ENCODE data around the gene HOXB4.

Gene HOXB4

DNA sequence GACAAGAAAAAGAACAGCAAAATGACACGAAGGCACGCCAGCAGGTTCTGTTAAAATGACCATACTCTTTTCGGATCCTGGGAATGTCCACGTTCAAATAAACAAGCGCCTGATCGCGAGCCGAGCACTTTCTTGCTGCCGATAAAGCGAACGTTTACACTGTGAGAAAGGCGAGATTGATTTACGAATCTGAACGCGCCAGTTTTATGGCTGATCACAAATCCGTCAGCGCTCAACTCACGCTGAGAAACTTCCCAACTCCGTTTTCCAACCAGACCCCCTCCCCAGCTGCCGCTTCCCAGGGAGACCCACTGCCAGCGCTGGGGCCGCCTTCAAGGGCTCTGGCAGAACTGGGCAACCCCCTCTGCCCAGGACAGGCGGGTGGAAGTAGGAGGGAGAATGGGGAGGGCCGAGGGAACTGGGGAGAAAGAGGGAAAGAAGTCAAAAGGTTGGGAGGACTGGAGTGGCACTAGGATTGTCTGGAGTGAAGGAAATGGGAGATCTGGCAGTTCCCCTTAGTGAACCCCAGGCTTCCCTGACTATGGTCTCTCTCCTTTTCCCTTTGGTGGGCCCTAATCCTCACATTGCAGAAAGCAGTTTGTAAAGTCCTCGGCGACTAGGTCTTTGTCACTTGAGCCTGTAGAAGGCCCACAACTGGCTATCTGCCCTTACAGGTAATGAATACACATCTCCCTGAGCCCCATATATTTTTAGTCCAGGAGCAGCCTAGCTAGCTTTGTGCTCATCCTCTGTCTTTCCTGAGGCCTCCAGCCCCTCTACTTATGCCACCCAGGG is 6.9 kb downstream of the HOXB4 start:
- FAIRE-seq = no peak

DNA sequence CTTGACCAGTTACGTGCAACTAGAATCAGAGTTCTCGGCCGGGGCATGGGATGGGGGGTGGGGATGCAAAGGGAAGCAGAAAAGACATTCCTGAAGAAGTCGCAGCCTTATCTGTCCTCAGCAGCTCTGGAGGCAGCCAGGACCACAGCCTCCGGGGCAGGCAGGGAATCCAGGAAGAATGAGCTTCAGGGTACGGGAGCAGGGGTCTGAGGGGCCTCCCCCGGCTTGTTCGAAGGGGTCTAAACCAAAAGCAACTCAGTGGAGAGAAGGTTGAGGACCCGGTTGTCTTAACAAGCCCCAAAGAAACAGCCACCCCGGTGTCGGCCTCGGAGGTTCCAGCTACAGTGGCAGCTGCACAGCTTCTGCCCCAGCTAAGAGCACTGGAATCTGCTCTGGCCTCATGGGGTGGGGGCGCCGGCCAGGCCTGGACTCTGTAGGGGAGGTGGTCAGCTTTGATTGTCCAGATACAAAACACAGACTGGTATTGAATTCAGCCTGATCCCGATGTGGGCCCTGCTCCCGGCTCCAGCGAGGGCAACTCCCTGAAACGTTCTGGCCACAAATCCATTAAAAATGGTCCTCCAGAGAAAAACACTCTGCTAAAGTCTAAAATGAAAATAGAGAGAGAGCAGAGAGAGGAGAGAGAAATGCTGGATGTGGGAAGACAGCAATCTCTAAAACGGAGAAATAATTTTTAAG is 7.7 kb downstream of the HOXB4 start:
- no peak for FAIRE-seq

DNA sequence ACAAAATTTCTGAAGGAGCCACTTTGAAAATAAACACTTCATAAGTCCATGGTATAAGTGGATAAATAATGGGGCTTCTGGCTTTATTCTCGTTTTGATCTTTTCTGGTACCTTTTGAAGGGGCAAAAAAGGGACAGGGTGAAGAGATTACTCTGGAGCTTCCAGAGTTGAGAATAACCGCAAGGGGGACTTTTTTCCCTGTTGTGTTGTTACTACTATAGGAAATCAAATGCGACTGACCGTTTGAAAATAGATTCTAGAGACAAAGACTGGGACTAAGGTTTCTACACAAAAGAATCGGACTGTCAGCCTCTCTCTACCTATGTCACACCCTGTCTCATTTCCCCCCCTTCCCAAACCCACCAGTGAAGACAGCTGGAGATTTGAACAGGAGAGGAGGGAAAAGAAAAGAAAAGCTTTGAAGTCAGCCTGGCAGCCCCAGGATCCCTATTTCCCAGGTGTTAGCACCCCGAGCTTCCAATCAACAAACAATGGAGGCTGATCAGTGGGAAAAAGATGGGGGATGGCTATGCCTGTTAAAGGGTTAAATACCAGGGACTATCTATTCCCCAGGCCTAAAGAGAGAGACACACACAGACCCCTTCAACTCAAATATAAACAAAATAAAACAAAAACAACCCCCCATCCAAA is 8.4 kb downstream of the HOXB4 start:
- FAIRE-seq = no peak

DNA sequence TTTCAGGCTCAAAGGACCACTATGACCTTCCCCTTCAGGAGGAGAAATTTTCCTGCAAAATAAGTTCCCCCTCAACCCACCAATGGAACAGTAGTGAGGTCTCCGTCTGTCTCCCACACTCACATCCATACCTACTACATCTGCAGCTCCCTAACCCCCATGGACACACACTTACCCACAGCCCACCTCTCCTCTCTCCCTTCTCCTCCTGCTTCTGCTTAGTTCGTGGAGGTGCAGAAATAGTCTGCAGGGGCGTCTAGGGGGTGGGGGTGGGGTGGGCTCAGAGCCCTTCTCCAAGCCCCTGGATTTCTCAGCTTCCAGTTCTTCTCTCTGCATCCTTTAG is 8.9 kb downstream of the HOXB4 start:
- no peak for FAIRE-seq

DNA sequence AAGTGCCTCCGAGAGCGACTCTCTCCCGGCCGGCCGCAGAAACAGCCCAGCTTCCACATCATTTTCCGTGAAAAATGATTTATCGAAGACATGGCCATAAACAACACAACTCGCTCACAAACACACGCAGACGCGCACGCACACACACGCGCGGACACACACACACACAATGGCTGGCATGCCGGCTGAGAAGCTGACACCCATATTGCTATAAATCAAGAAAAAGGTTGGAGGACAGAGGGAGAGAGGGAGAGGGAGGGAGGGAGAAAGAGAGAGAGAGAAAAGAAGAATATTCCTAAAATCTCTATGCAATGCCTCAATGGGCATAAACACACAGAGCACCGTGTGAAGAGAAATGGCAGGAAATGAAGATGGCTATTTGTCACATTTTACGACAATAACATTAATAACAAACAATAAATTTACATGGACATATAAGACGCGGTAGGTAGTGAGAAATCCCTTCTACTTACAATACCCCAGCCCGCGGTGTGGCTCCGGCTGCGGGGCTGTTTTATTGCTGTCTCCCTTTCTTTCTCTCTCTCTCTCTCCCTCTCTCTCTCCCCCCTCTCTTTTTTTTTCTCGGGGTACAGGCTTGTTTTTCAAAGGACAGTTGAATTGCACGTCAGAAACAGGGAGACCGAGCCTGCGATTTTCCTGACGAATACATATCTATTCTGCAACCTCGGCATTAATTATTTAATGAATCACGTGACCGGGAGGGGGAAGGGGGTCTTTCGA is 9.5 kb downstream of the HOXB4 start:
- FAIRE-seq = no peak

DNA sequence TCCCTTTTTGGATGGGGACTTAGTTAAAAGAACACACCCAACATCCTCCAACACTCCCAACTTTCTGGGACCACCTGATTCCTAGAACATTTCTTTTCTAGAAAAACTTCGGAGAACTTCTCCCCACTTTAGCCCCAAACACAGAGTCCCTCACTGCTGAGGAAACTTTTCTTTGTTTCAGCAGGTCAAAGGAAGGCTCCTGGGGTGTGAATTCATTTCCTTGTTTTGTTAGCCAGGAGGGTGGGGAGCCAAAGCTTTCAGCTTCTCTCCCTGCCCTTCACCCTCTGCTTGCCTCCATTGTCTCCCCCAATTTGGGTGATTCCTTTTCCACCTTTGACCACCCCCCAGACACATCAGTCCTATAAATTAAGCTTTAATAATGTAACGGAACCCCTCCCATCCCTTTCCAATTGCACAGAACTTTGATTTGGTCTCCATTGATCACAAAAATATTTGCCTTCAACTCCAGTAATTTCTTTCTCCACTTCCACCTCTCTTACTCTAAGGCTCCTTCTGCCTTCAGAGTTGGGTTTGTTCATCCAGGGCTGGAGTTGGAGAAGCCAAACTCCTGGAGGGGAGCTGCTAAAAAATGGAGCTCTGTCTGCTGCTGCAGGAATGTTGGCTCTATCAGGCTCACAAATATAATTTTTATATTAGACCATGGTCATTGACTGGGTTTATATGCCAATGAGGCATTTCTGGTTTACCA is 10.3 kb downstream of the HOXB4 start:
- no peak for FAIRE-seq

DNA sequence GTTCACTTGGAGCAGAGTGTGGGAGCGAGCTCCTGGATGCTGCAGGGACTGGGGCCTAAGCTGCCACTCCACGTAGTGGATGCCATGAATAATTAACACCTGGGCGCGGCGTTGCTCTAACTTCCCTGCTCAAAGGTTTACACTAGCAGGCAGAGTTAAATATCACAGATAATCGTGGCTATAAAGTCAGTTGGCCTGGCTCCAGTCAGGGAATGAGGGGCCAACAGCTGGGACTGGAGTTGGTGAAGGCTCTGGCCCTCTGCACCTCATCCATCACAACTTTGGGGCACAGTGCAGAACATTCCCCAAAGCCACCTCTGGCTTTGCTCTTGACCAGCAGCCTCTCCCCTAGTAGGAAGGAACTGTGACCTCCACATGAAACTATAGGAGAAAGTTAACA is 10.9 kb downstream of the HOXB4 start:
- FAIRE-seq = no peak

DNA sequence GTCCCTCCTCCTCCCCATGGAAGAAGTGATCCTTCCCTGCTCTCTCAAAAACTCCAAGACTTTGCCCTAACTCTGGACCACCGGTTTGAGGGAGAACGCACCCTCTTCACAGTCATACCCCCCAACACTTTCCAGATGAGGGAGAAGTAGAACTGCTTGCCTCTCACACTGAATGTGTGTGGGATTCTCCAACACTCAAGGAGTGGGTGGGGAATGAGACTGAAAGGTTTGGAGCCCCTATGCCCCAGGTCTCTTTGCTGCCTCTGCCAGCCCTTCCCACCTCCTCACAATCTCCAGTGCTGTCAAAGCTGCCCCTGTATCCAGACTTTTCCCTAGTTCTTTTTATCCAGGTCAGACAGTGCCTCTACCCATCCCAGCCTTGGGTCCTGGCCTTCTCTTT is 11.4 kb downstream of the HOXB4 start:
- FAIRE-seq = no peak

DNA sequence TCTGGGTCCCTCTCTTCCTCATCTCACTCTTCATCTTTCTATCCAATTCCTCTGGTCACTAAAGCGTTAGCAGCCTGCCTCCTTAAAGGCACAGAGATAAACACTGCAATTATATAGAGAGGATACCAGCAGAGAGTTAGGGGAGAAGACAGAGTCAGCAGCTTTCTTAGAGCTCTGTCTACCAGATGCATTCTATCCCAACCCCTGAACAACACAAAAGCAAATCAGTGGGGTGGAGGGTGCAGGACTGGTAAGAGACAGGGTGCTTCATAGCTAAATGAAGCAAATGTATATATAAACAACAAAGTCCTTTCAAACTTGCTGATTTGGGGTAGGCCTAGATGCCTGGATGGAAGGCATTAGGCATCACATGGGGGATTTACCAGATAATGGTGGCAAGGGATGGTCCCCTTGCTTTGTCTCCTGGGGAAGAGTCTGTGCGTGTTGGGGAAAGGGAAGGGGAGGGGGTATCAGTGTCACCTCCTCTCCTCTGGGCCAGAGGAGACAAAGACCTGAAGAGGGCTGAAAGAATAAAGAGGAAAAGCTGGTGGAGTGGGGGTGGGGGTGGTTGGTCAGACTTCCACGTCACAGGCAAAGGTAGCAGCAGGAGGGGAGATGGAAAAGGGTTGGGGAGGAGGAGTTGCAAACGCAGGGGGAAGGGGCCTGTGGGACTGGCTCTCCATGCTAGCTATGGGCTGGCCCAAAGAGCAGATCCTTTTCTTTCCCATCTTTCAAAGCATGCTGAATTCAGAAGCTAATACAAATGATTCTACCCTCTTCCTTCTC is 12.0 kb downstream of the HOXB4 start:
- no peak for FAIRE-seq

DNA sequence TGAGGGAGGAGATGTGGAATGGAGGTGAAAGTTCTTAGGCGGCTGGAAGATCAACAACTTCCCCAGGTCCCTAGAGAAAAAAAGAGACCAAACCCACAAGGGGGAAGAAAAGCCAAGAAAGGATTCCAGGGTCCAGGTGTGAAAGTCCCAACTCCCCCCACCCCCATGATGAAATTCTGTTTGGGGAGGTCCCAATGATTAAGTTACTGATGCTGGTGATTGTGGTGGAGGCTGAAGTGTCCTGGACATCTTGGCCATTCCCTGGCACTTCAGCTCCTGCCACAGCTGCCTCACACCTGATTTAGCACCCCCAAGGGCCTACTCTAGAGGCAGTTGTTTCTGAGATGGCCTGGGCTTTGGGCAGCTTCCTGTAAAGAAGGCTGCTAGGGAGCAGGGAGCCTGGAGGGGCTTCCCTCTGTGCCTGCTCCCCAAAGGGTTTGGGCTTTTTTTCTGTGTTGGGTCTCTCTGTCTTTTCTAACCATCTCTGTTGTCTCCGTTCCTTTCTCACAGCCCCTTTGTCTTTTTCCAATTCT is 13.1 kb downstream of the HOXB4 start:
- no peak for FAIRE-seq

DNA sequence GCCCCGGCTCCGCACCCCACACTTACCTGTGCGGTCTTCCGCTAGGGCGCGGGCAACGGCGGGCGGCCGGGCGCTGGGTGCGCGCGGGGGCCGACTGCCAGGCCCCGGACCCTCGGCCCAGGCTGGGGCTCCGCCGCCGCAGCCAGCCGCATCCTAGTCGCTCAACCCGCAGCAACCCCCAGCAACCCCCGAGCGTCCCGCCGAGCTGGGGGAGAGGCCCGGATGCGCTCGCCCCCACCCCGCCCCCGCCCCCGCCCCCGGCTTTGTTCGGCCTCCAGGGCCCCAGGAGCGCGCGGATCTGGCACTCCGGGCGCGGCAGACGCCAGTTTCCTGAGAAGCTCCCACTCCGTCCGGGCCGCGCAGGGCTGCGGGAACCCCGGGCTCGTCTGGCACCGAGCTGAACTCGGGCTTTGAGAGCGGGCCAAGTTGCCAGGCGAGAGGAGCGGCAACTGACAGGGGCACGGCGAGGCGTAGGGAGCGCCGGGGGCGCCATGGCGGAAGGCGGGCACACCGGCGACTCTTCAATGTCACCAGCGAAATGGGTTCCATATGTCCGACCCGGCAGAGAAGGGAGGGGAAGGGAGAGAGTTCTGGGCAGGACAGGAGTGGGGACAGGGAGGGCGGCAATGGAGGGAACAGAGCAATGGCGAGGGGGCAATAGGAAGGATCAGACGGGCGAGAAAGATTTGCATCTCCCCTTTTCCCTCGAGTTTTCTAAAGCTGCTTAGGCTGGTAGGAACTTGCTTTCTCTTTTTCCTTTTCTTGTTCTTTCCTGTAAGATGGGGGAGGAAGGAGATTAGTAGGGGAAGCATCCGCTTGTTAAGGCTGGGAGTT is 13.7 kb downstream of the HOXB4 start:
- FAIRE-seq = no peak

DNA sequence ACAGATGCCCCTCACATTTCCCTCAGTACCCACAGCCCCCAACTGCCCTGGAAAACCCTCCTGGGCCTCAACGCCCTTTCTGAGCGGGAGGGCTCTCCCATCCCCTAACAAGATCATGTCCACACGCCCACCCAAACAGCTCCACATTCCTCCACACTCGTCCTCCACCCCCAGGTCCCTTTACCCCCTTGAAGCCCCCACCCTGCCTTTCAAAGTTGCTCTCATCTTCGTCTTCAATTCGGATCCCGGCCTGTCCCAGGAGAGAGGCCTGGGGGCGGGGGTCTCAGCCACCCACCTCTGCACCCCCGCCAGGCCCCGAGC is 14.3 kb downstream of the HOXB4 start:
- no peak for FAIRE-seq

DNA sequence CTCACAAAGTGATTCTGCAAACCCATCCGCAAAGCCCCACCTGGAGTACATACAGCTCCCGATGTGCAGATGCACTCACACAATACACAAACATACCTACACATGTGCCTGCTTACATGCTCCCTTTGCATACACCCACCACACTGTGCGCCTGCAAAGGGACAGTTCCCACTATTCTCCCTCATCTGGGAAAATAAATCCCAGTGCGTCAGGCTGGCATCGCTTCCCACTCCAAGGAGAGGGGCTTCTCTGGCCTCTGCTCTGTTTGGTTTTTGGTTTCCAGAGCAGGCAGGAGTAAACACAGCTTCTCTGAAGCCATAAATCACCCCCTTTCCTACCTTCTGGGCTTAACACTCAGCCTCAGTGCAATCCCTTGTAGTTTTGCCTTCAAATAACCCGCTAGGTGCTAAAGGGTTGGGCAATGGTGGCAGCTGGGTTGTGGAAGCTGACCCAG is 14.7 kb downstream of the HOXB4 start:
- no peak for FAIRE-seq

DNA sequence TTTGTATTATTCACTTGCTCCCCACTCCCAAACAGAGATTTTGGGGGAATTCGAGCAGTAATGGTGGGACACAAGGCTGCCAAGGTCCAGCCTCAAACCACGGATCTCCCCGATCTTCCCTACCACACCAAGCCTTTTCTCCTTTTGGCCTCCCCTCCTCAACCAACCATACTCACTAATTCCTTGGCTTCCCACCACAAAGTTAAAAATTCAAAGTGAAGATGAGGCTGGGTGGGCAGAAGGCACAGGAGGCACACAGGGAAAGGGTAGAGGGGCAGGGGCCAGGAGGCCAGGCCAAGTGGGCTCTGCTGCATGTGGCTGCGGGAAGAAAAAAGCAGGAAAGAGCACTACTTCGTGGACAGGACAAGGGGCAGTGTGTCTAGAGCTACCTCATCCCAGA is 15.2 kb downstream of the HOXB4 start:
- FAIRE-seq = no peak

DNA sequence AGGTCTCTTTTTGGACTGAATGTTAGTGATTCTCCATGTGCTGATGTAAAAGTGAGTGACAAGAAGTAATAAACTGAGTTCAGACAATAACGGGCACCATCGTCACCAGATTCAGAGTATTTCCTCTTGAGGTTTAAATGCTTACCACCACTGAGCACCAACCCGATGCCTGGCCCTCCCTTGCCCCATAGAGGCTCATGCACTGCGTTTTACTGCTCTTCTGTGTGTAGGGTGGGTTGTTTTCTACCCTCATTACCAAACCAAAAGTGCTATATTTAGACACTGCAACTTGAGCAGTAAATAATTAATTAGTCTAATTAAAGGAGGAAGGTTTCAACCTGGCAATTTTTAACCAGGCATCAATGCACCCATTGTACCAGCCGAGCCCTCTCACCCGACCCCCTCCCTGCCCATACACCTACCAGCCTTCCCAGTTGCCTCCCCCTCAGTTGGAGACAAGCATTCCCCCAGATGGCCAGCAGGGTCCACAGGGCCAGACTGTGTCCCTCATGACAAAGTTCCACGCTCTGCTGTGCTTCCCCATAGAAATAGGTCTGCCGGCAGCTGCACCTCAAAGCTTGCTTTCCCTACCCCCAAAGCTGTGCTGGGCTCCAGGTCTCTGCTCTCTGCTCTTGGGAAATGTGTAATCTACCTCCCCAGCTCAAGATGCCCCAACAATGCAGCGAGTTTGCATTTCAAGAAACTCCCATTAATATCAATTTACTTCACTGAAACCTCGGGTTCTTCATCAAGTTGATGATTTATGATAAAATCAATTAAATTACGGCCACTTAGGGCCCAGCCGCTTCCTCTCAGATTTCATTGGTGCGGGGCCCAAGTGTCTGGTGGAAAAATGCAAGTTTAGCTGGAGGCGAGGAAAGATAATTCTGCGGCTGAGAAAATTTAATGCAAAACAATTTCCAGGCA is 16.0 kb downstream of the HOXB4 start:
- no peak for FAIRE-seq

DNA sequence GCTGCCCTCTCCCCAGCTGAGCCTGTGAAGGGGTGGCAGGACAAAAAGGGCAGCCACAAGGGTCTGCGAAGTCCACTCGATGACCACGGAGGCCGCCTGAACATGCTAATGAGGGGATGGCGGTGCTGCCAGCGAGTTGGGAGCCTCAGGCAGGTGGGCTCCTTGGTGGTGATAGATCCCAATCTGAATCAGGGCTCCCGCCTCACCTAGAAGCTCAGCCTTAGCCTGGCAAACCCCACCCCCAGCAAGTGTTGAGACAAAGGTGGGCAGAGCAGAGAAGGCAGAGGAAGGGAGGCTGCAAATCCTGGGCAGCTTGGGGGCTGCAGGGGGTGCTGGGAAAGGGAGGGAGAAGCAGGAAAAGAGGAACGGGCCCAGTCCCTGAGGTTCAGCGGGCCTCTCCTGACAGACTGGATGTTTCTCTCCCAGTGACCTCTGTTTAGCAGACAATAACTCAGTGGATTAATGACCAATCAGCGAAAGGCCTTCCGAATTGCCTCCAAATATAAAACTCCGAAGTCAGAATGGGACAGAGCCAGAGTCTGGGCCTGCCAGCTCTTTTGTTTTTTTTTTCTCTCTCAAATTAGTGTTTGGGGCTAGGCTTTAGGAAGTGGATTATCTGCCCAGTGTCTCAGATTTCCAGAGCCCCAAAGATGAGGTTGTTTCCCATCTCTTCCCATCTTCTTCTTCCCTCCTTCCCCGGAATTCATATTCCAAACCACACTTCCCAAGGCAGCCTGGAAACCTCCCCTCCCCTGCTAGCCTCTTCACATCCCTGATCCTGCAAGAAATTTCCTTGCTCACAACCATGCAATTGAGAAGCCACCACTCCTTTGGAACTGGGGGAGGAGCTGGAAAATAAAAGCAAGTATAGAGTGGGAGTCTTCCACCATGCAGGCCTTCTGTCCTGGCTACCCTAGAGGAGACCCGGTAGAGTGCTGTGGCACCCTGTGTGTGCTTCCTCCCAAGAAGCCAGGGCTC is 18.0 kb downstream of the HOXB4 start:
- no peak for FAIRE-seq

DNA sequence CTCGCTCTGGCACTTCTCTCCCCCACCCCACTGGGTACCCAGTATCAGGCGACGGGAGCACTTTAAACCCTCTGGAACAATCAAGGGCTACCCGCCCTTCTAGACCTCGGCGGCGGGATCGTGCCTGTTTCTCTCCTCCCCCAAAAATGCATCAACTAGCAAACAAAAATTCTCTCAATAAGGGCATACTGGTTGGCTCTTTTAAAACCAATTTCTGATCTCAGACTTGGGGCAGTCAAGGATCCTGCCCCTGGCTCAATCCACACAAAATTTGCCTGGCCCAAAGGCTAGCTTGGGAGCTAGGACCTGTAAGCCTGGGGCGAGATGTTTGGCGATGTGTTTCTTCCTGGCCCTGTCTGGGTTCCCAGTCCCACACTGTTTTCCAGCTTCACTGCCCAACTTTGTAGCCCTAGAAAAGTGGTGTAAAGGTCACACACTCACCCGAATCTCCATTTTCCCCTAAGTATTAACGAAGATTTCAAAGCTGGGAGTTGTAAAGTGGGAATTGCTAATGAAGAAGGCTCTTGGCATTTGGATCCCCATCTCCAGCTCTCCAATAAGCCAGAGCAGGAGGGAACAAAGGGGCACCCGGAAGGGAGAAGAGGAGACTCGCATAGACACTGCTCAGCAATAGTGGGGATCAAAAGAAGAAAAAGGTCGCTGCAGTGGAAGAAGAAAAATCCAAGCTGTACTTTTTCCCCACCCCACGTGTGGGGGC is 18.9 kb downstream of the HOXB4 start:
- FAIRE-seq = no peak

DNA sequence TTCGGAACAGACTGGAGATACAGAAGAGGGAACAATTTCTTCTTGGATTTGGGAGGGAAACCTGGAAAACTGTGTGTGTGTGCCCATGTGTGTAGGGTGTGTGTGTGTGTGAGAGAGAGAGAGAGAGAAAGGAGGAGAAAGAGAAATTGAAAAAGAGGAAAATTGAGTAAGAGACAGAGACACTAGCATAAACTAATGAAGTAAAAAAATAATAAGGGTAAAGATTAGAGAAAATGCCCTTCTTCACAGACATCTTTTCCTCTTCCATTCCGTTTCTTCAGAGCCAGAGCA is 19.4 kb downstream of the HOXB4 start:
- no peak for FAIRE-seq
